GM23248 (cell line): ENCODE measurements around the gene CDH13. TPM values are rescaled to one million over a fixed set of nuclear protein-coding genes. Genes with fewer than 3 reads are reported as not detected.

ENCODE experiments used
- DNase-seq: peaks from one replicate; pipeline ENCODE4 v3.0.0-alpha.2; 2015
- H2AFZ ChIP-seq: fragments of 200-600 bp; sonication (generic); 2 replicates; pipeline ENCODE4 v1.6.1; 2016; ENCODE audit warnings: antibody characterized with exemption
- H3F3A ChIP-seq: fragments of 200-600 bp; sonication (generic); 2 replicates; pipeline ENCODE4 v1.6.1; 2016; ENCODE audit warnings: mild to moderate bottlenecking, antibody characterized with exemption, mixed run types; ENCODE audit not compliant: insufficient read depth
- H3K27ac ChIP-seq: fragments of 200-600 bp; sonication (generic); 2 replicates; pipeline ENCODE4 v1.5.1; 2016; ENCODE audit warnings: mild to moderate bottlenecking
- H3K27me3 ChIP-seq: fragments of 200-600 bp; sonication (generic); replicated peaks from 2 replicates; pipeline ENCODE4 v1.6.1; 2016; ENCODE audit warnings: mild to moderate bottlenecking; ENCODE audit not compliant: insufficient read depth
- H3K36me3 ChIP-seq: fragments of 200-600 bp; sonication (generic); 2 replicates; pipeline ENCODE4 v1.6.1; 2016; ENCODE audit warnings: low read depth, mild to moderate bottlenecking
- H3K4me1 ChIP-seq: fragments of 200-600 bp; sonication (generic); 2 replicates; pipeline ENCODE4 v1.6.1; 2016; ENCODE audit warnings: mild to moderate bottlenecking; ENCODE audit not compliant: insufficient read depth
- H3K4me2 ChIP-seq: fragments of 200-600 bp; sonication (generic); one replicate; pipeline ENCODE4 v1.6.1; 2016; ENCODE audit warnings: mild to moderate bottlenecking; ENCODE audit not compliant: unreplicated experiment
- H3K4me3 ChIP-seq: fragments of 200-600 bp; sonication (generic); 2 replicates; pipeline ENCODE4 v1.5.1; 2016; ENCODE audit warnings: mild to moderate bottlenecking
- H3K79me2 ChIP-seq: fragments of 200-600 bp; sonication (generic); 2 replicates; pipeline ENCODE4 v1.6.1; 2016; ENCODE audit warnings: mild to moderate bottlenecking; ENCODE audit not compliant: insufficient read depth
- H3K9ac ChIP-seq: fragments of 200-600 bp; sonication (generic); 2 replicates; pipeline ENCODE4 v1.6.1; 2016; ENCODE audit warnings: mild to moderate bottlenecking
- H3K9me2 ChIP-seq: fragments of 200-600 bp; sonication (generic); 2 replicates; pipeline ENCODE4 v1.6.1; 2016; ENCODE audit warnings: mixed run types, mild to moderate bottlenecking, moderate library complexity; ENCODE audit not compliant: insufficient read depth
- H3K9me3 ChIP-seq: fragments of 200-600 bp; sonication (generic); one replicate; pipeline ENCODE4 v1.6.1; 2017; ENCODE audit warnings: low read depth
- H4K20me1 ChIP-seq: fragments of 200-600 bp; sonication (generic); 2 replicates; pipeline ENCODE4 v1.6.0; 2016; ENCODE audit not compliant: insufficient read depth
- EZH2 ChIP-seq: fragments of 200-600 bp; sonication (generic); IDR thresholded peaks from 2 replicates; pipeline ENCODE4 v1.6.1; 2018; ENCODE audit warnings: antibody characterized with exemption, mild to moderate bottlenecking; ENCODE audit not compliant: insufficient read depth, poor library complexity, severe bottlenecking
- EZH2phosphoT487 ChIP-seq: fragments of 200-600 bp; sonication (generic); IDR thresholded peaks from 2 replicates; pipeline ENCODE4 v1.6.1; 2018; ENCODE audit warnings: antibody characterized with exemption, moderate library complexity, mild to moderate bottlenecking, low read depth; ENCODE audit not compliant: insufficient read depth
- WGBS, 2 experiments: methylation state at CpG; one replicate each; pipeline ENCODE4 v1.1.6; 2015 to 2017; ENCODE audit warnings: low lambda C conversion rate in 2 of 2, low coverage in 1 of 2; ENCODE audit errors: missing lambda C conversion rate in 2 of 2; 5-methylcytosine and 5-hydroxymethylcytosine counted together
- in situ Hi-C: fragments of 300-500 bp; cut with MboI; formaldehyde crosslinking; loops from 2 replicates; pipeline ENCODE4 v1.15.0; 2020
- polyA plus RNA-seq: library from polyadenylated mRNA; unstranded; fragments of >200 nt; fragmentation: Nextera tagmentation; extraction: Ambion mirVana; gene quantifications from 2 replicates; pipeline ENCODE4 v1.2.1, GENCODE V29; 2016
- total RNA-seq: library from RNA; depleted of rRNA; stranded (reverse); fragments of >200 nt; shearing (Covaris generic); gene quantifications from 2 replicates; pipeline ENCODE4 v1.2.3, GENCODE V29; 2014

Gene CDH13
- total and polyA plus RNA-seq, 2 experiments from 2014 or later, result 51.0 to 52.8 TPM

DNA sequence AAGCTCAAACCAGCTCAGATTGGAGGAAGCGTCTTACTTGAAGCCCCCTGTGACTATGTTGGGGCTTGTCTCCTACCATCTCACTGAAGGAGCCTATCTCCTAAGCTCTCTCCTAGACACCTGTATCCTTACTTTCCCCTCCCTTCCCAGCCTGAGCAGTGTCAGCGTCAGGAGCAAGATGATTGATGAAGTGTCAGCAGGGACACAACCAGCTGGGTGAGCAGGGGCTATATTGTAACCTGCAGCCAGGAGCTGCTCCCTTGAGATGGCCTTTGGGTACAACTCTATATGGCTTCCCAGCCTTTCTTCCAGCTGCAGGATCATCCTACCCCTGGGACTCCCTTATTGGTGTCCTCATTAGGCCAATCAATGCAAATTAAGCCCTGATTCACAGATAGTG, 1097.8 kb downstream of the CDH13 start:
- no peaks in the 10 kb centered on the region for H3K36me3 ChIP-seq
- no peaks in the 10 kb centered on the region for H3K9me3 ChIP-seq
- in situ Hi-C loops, result no loop called here
- no peak overlapping the region for H3K9ac ChIP-seq
- WGBS, 2 experiments, result 64 to 71% methylated on average over 2 of the region's 2 CpGs
- DNase-seq, result no peak
- no peaks in the 10 kb centered on the region for H3K79me2 ChIP-seq
- no peaks in the 10 kb centered on the region for H3K27me3 ChIP-seq
- H3K4me1 ChIP-seq, result no peaks in the 10 kb centered on the region
- H3K27ac ChIP-seq, result no peak overlapping the region
- no peak overlapping the region for H2AFZ ChIP-seq
- no peak overlapping the region for H3K4me2 ChIP-seq
- no peak overlapping the region for H3K4me3 ChIP-seq
- peaks cover 22% of the 10 kb centered on the region for H3F3A ChIP-seq
- TF ChIP-seq EZH2phosphoT487 (no peak), EZH2 (no peak)
- no peaks in the 10 kb centered on the region for H3K9me2 ChIP-seq
- no peaks in the 10 kb centered on the region for H4K20me1 ChIP-seq

DNA sequence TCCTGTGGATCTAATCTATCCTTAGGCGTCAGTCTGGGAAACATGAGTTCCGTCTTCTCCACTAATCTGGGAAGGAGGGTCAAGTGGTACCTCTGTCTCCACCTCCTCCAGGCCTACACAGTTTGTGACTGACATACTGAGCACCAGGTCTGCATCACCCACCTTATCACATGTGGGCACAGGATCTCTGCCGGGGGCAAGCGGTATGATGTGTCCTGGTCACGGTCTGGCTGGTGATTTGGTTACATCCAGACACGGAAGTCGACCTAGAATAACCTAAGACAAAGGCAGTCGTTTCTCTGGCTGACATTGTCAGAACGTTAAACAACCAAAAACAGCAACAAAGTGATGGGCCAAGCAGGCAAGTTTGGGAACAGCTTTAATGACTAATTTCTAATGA, 1098.5 kb downstream of the CDH13 start:
- H3K27me3 ChIP-seq, result no peaks in the 10 kb centered on the region
- H3K4me2 ChIP-seq, result no peak overlapping the region
- no peaks in the 10 kb centered on the region for H3K9me3 ChIP-seq
- H3F3A ChIP-seq, result peaks cover 22% of the 10 kb centered on the region
- H3K4me3 ChIP-seq, result no peak overlapping the region
- H3K79me2 ChIP-seq, result no peaks in the 10 kb centered on the region
- H3K9me2 ChIP-seq, result no peaks in the 10 kb centered on the region
- in situ Hi-C loops, result no loop called here
- H4K20me1 ChIP-seq, result no peaks in the 10 kb centered on the region
- WGBS, 2 experiments, result 39 to 44% methylated on average over 9 of the region's 9 CpGs
- no peak overlapping the region for H3K27ac ChIP-seq
- H2AFZ ChIP-seq, result no peak overlapping the region
- H3K4me1 ChIP-seq, result no peaks in the 10 kb centered on the region
- no peak for DNase-seq
- no peak overlapping the region for H3K9ac ChIP-seq
- TF ChIP-seq EZH2, result no peak
- no peaks in the 10 kb centered on the region for H3K36me3 ChIP-seq

DNA sequence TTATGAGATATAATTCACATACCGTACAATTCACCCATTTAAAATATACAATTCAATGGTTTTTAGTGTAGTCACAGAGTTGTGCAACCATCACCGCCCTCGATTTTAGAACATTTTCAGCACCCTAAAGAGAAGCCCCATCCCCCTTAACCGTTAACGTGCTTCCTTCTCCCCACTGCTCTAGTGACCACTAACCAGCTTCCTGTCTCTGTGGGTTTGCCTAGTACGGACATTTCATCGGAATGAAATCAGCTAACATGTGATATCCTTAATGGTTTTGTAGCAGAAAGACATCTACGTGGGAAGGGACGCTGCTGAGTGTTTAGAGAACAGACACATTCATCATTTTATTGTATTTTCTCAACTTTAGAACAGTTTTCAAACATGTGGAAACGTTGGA, 1100.2 kb downstream of the CDH13 start:
- Histone ChIP-seq H3K9me2 (no peaks in the 10 kb centered on the region), H3K4me2 (no peak overlapping the region), H3K36me3 (no peaks in the 10 kb centered on the region), H3K79me2 (no peaks in the 10 kb centered on the region), H3K4me1 (no peaks in the 10 kb centered on the region), H3F3A (peaks cover 22% of the 10 kb centered on the region), H3K9ac (no peak overlapping the region), H2AFZ (no peak overlapping the region), H4K20me1 (no peaks in the 10 kb centered on the region), H3K9me3 (no peaks in the 10 kb centered on the region), H3K27me3 (no peaks in the 10 kb centered on the region), H3K4me3 (no peak overlapping the region), H3K27ac (no peak overlapping the region)
- TF ChIP-seq EZH2, result no peak
- no peak for TF ChIP-seq EZH2phosphoT487
- in situ Hi-C loops, result no loop called here
- 84 to 89% methylated on average over 10 of the region's 10 CpGs for WGBS, 2 experiments
- DNase-seq, result no peak

DNA sequence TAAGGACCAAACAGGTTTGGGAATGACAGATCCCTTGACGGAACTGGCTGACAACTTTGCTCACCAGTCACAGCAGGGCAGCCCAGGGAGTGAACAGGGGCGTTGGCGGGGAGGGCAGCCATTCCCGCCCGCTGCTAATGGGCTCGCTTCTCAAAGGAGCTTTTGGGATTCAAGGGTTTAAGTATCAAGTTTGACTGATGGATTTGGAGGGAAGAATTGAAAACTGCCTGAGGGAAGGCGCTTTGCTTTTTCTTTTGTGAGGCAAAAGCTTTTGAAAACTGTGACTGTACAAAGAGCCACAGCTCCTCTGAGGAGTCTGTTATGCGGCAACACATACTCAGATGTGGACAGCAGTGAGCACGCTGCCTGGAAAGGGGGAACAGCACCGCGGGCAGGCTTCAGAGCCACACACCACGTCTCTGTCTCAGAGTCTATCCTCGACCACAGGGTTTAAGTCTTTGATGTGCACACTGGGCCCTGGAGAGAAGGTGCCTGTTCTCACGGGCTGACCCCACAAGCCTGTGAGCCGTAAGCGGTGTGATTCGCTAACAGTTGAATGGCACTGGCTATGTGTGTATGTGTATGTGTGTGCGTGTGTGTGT, 1101.1 kb downstream of the CDH13 start:
- in situ Hi-C loops, result no loop called here
- Histone ChIP-seq H2AFZ (no peak overlapping the region), H4K20me1 (no peaks in the 10 kb centered on the region), H3K79me2 (no peaks in the 10 kb centered on the region), H3F3A (peaks cover 19% of the 10 kb centered on the region), H3K4me3 (no peak overlapping the region), H3K4me2 (no peak overlapping the region), H3K27me3 (no peaks in the 10 kb centered on the region), H3K9me3 (no peaks in the 10 kb centered on the region), H3K27ac (no peak overlapping the region), H3K36me3 (no peaks in the 10 kb centered on the region), H3K9me2 (no peaks in the 10 kb centered on the region), H3K4me1 (no peaks in the 10 kb centered on the region), H3K9ac (no peak overlapping the region)
- WGBS, 2 experiments, result 85 to 88% methylated on average over 18 of the region's 18 CpGs
- TF ChIP-seq EZH2phosphoT487 (no peak), EZH2 (no peak)
- DNase-seq, result no peak

DNA sequence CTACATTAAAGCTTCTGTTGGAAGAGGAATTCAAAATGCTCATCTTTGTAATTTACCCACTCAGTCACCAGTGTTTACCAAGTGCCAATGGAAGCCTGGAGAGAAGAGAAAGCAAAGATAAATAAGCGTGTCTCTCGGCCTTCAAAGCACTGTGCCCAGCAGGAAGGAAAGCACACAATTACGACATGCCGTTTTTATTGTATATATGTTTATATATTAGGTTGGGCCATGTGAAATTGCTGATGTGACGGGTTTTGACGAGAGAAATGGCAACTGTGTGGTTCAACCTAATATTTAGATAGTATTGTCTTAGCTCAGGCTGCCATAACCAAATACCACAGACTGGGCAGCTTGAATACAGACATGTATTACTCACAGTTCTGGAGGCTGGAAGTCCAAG, 1101.7 kb downstream of the CDH13 start:
- DNase-seq, result no peak
- Histone ChIP-seq H3K4me1 (no peaks in the 10 kb centered on the region), H3K36me3 (no peaks in the 10 kb centered on the region), H3F3A (peaks cover 13% of the 10 kb centered on the region), H3K79me2 (no peaks in the 10 kb centered on the region), H3K9me3 (no peaks in the 10 kb centered on the region), H3K27me3 (no peaks in the 10 kb centered on the region), H4K20me1 (no peaks in the 10 kb centered on the region), H3K4me3 (no peak overlapping the region), H3K9ac (no peak overlapping the region), H3K27ac (no peak overlapping the region), H2AFZ (no peak overlapping the region), H3K9me2 (no peaks in the 10 kb centered on the region), H3K4me2 (no peak overlapping the region)
- TF ChIP-seq EZH2 (no peak), EZH2phosphoT487 (no peak)
- in situ Hi-C loops, result no loop called here
- WGBS, 2 experiments, result 84 to 90% methylated on average over 6 of the region's 6 CpGs
